Activated naive CD4-positive, alpha-beta T cell treated with Interleukin-2 at 50 U/mL for 16 hours (primary cell): ENCODE data around the gene ZGRF1.
"Not testable (repeated sequence)": the region's sequence is repeated elsewhere in the genome, so short reads cannot be mapped to it uniquely, and the experiment has no call there.

Experiments
- DNase-seq: peaks from one replicate; pipeline ENCODE4 v3.0.0-alpha.2; 2020

ZGRF1 gene, protein sequence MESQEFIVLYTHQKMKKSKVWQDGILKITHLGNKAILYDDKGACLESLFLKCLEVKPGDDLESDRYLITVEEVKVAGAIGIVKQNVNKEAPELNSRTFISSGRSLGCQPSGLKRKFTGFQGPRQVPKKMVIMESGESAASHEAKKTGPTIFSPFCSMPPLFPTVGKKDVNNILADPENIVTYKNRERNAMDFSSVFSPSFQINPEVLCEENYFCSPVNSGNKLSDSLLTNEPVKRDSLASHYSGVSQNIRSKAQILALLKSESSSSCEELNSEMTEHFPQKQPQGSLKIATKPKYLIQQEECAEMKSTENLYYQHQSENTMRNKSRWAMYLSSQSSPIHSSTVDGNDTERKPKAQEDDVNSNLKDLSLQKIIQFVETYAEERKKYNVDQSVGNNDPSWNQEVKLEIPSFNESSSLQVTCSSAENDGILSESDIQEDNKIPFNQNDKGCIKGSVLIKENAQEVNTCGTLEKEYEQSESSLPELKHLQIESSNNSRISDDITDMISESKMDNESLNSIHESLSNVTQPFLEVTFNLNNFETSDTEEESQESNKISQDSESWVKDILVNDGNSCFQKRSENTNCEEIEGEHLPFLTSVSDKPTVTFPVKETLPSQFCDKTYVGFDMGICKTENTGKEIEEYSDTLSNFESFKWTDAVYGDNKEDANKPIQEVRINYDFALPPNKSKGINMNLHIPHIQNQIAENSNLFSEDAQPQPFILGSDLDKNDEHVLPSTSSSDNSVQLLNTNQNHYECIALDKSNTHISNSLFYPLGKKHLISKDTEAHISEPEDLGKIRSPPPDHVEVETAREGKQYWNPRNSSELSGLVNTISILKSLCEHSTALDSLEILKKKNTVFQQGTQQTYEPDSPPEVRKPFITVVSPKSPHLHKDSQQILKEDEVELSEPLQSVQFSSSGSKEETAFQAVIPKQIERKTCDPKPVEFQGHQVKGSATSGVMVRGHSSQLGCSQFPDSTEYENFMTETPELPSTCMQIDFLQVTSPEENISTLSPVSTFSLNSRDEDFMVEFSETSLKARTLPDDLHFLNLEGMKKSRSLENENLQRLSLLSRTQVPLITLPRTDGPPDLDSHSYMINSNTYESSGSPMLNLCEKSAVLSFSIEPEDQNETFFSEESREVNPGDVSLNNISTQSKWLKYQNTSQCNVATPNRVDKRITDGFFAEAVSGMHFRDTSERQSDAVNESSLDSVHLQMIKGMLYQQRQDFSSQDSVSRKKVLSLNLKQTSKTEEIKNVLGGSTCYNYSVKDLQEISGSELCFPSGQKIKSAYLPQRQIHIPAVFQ (N-terminal part only)

DNA sequence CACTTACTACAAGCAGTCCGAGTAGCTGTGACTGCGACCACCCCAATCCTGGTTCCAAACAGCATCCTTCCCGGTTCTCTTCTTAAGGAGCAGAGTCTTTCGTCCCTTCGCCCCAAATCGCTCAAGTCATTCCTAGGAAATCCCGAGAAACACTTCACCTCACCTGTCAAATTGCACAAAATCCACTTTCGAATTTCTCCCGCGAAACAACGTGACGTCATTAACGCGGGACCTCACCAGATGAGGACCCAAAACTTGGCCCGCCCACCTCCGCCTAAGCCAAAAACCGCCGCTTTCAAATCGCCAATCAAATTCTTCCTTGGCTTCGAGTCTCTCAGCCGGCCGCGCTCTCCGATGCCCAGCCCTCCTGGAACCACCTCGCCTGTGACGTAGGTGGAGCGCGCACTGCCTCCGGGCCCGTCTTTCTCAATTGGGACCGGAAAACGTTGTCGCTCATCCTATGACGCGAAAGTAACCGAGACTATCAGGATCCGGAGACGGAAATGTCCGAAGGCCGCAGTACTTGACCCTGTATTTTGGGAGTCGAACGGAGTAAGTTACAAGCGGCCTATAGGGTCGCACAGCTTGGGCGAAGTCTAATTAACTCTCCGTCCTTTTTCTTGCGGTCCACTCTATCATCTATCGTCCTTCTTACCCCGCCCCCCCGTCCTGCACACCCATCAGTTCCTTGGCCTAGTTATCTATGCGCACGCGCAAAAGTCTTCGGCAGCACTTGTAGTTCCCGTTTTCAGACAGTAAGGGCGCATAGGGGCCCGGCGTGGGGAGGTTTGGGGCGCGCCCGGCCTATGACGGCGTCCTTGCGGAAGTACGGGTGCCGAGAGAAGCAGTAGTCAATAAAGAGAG is at the start of gene ZGRF1, which contains the start of gene LARP7:
ZGRF1 (minus strand) TSS at position 222 of the 864 bp plus-strand sequence. CDS start 3,733 bp downstream, outside the sequence.
LARP7 (plus strand) TSS at position 456 of the 864 bp plus-strand sequence. CDS start 7,527 bp downstream, outside the sequence.
- peak; percentile 97 for DNase-seq

DNA sequence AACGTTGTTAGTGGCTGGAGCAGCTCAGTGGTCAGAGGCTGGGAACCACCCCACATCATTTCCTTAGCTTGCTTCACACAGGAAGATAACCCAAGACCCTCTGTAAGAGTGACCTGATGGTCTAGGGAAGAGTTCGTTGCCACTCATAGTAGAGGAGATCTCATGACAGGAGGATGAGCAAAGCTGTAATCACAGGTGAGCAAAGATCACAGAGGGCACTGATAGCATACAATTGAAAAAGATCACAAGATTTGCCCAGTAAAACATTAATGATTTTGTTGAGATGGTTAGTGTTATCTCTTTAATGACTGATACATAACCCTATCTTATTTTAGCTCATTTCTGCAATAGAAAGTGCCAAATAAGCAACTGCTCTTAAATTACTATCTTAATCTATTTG is 44.3 kb upstream of the ZGRF1 start:
- no peak for DNase-seq

DNA sequence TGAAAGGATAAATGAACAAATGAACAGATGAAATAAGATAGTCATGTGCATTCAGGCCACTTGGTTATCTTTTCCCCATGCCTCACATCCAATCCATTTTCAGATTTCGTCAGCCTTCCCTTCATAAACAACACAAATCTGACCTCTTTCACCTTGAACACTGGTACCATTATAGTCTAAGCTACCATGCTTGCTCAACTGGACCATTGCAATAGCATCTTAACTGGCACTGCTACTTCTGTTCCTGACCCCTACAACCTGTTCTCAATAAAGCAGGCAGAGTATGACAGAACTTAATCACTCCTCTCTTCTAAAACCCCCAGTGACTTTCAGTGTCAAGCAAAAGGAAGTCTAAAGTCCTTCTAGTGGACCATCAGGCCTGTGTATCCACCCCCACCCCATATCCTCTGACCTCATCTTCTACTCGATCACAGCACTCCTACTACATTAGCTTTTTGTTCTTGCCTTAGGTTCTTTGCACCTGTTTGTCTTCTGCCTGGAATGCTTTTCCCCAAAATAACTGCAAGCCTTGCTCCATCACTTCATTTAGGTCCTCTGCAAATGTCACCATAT is 40.9 kb upstream of the ZGRF1 start:
- DNase-seq: no peak

DNA sequence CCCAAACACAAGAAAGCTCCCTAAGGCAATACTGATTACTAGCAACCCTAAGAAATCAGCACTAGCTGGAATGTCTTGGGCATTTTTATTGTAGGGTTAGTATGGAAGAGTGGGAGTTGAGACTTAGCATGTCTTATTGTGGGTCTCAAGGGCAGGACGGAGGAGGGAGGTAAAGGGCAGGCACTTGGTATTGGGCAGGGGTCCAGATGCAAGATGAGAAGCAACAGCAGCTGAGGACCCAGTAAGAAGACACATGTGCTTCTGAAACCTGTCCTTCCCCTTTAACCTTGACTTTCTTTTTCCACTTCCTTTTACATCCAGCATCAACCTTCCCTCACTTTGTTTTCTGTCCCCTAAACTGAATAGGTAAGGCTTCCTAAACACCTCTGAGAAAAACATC is 37.7 kb upstream of the ZGRF1 start:
- no peak for DNase-seq

DNA sequence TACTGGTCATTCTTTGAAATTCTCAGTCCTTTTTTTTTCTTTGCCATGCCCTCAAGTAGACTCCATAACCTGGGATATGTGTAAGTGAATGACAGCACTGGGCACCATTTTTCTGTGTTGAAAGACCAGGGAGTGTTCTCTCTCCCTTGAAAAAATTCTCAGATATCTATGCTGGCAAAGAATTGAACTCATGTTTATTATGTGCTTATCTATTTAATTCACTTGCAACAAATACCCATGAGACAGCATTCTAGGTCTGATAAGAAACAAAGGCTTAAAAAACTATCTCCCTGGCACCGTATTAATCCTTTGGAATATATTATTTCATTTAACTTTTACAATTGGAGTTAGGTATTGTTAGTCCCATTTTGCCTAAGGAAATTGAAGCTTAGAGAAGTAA is 37.0 kb upstream of the ZGRF1 start:
- DNase-seq: no peak

DNA sequence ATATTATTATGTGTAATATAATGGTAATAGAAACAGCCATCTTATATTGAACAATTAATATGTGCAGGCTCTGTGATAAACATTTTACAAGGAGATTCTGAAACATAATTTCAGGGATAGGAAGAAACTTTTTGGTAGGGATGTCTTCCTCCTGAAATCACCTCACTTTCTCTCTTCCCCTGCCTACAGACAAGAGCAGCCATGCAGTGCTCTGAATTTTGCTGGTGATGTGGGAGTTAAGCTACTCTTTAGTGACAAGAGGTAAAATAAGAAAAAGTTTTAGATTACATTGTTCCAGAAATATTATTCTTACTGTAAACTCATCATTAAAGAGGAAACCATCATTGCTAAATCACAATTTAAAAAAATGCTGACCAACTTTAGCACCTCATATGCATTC is 36.4 kb upstream of the ZGRF1 start:
- DNase-seq: no peak

DNA sequence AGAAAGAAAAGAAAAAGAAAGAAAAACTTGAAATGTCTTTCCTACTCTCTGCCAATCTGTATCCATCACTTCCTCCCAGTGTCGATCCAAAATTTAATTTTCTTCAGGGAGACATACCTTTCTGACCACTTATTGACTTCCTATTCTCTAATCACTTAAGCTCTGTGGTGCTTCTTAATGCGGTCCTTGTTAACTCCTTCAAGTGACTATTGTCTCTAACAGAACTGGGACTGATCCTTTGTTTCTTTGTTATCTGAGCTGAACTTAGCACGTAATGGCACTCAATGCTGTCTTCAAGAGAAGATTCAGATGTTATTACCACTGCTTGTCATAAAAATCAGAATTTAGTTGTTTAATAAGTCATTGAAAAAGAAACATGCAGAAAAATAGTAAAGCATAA is 31.4 kb upstream of the ZGRF1 start:
- DNase-seq: no peak

DNA sequence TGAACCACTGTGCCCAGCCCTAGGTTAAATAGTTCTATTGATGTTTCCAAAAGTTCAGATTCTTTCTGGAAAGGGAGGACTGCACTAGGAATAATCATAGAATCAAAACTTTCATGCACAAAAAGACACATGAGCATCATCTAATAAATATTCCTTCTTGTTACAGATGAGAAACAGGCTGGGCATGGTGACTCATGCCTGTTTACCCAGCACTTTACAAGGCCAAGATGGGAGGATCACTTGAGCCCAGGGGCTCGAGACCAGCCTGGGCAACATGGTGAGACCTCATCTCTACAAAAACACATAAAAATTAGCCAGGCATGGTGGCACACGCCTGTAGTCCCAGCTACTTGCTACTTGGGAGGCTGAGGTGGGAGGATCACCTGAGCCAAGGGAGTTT is 27.9 kb upstream of the ZGRF1 start:
- DNase-seq: no peak

DNA sequence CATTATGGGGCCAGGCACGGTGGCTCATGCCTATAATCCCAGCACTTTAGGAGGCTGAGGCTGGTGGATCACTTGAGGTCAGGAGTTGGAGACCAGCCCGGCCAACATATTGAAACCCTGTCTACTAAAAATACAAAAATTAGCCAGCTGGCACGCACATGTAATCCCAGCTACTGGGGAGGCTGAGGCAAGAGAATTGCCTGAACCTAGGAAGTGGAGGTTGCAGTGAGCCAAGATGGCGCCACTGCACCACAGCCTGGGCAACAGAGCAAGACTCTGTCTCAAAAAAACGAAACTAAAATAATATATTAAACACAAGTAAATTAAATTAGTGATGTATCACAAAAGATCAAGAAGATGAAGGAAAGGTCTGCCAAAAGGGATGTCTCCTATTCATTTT is 19.4 kb upstream of the ZGRF1 start:
- DNase-seq: not testable (repeated sequence)

DNA sequence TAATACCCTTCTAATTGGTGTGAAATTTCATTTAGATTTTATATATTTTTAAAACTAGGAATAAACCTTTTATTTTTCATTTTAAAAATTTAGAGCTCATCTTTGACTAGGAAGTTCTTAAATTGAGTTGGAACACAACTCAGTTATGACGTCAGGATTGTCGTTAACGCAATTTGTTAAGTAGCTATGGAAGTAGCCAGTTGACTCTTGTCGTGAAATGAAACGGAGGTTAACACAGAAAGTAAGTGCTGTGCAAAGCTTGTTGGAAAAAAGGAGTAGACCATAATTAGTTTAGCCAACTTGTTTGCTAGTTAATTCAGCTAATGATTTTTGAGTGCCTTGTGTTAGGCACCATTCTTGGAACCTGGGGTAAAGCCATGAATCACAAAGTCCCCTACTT is 18.6 kb upstream of the ZGRF1 start:
- no peak for DNase-seq

DNA sequence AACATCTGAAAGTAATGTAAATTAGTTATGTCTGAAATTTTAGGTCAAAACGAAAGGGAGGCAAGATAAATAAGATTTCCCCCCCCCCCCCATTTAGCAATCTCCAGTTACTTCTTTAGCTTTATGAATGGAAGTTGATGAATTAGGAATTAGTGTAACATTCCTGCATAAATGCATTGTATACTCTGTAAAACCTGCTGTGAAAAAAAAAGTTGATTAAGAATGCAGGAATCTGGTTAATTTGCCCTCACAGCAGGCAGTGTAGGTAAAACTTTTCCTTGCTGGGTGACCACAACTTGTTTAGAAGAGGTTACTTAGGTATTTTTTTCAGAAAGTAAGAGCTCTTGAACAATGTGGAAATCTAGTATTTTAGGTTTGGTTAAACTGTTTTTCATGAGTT is 15.5 kb upstream of the ZGRF1 start:
- no peak for DNase-seq

DNA sequence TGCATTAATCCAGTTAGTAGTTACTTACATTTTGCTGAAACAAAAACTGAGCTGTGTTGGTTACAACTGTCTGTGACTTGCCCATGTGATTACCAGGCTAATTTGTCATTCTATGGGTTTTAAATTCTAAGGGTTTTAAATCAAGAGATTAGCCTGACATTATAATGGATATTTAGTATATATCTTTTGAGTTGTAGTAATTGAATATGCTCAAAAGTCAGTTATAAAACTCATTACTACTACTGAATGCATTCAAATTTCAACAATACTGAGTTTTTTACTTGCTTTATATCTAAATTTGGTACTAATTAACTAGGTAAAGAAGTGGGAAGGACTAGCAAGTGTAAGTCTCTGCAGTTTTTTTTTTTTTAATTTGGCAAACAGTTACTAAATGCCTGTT is 14.9 kb upstream of the ZGRF1 start:
- no peak for DNase-seq

DNA sequence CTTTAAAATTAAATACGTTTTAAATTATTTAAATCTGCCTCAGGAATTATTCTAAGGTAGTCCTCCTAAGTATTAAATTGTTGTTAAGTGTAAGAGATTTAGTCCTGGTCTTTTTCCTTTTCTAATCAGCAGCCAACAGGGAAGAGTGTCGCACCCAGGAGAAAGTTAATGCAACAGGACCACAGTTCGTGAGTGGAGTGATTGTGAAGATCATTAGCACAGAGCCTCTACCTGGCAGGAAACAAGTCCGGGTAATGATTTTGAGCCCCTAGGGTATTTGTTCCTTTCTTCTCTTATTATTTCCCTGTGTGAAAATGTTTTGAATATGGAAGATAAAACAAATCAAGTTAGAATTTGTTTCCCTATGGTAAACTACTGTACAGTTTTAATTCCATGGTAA is 13.6 kb upstream of the ZGRF1 start:
- DNase-seq: no peak

DNA sequence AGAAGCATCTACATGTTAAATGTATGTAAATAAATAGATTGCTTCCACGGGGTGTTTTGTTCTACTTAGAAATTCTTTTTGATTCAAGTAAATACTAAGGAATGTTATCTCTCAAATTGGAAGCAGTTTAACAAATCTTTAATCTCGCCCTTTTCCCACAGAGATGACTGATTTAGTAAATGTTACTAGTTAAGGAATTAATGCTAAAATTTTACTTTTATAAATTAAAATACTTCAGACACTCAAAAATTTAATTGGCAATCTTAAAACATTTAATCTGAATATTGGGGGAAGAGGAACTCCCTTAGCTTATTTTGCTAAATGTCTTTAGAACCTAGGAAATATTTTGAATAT is 12.3 kb upstream of the ZGRF1 start:
- DNase-seq: no peak

DNA sequence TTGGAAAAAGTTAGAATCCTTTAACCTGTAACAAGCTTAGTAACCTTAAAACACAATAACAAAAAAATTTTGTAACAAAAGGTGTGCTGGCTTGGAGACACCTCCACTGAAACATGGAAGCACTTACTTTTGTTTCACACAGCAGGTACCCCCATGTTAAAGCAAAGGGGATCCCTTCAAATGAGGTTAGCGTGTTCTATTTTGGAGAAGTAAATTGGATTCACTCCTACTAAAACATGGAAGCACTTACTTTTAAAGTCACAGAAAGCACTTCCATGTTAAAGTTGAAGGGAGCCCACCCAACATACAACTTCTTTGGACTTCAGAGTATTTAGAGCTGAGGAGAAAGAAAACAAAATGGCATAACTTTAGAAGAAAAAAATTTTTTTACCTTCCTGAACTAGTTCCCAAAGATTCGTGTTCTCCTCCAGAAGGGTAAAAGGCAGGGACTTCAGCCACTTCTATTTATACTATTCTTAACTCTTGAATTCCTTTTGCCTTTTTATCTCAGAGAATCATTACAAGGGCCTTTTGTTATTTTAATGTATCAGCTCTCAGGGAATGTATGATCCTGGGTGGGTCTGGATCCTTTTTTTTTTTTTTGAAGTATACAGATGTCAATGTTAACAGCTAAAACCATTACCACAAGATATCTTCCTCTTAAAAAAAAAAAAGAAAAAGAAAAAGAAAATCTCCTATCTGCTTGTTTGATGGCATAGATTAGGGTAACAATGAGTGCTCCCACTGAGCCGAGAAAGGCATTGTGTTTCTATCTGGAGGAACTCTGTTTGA is 11.8 kb upstream of the ZGRF1 start:
- DNase-seq: no peak

DNA sequence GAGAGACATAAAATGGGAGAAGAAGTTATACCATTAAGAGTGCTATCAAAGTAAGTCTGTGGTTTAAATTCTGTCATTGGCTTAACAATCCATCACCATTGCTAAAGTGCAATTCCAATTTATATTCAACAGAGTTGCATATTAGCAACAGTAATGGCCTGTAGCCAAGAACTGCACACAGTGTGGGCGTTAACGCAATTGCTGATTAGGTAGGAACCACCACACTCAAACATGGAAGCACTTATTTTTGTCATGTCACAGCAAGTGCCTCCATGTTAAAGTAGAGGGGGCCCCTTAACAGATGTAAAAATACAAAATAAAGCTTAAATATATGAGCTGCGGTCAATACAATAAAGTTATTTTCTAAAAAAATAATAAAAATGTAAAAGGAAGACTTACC is 11.1 kb upstream of the ZGRF1 start:
- no peak for DNase-seq

DNA sequence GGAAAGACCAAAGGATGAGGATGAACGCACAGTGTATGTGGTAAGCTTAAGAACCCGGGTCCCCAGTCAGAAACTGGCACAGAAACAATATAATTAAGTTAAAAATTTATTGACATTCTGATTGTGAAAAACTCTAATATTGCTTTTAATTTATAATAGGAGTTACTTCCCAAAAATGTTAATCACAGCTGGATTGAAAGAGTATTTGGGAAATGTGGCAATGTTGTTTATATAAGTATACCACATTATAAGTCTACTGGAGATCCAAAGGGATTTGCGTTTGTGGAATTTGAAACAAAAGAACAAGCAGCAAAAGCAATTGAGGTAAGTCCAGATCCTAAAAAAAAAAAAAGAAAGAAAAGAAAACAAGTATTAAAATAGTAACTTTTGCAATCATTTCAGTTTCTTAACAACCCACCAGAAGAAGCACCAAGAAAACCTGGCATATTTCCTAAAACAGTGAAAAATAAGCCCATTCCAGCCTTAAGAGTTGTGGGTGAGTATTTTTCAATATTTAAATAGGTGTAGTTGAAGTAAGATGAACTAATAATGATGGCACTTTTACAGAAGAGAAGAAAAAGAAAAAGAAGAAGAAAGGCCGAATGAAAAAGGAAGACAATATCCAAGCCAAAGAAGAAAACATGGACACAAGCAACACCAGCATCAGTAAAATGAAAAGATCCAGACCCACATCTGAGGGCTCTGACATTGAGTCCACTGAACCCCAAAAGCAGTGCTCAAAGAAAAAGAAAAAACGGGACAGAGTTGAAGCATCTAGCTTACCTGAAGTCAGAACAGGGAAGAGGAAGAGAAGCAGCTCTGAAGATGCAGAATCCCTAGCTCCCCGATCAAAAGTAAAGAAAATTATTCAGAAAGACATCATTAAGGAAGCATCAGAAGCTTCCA is 10.2 kb upstream of the ZGRF1 start:
- DNase-seq: no peak

DNA sequence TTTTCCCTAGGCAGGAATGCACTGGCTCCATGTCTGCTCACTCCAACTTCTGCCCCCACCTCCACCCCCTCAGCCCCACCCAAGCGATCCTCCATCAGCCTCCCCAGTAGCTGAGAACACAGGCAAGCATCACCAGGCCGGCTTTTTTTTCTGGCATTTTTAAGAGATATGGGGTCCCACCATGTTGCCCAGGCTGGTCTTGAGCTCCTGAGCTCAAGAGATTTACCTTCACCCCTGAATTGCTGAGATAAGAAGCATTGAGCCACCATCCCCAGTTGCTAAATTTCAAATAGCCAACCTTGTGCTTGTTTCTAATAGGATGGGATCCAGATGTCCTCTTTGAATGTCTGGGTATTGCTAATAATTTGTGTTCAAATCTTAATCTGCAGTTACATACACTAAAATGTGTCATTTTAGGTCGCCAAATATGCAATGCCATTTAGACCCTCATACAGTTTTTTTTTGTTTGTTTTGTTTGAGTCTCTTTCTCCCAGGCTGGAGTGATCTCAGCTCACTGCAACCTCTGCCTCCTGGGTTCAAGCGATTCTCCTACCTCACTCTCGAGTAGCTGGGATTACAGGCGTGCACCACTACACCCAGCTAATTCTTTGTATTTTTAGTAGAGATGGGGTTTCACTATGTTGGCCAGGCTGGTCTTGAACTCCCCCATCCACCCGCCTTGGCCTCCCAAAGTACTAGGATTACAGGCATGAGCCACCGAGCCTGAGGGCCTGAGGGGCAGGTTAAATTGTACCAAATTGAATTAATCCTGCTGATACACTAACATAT is 9.0 kb upstream of the ZGRF1 start:
- no peak for DNase-seq
